Mucosa of descending colon (tissue), 3 donors: ENCODE measurements around the gene LARGE1. TPM values are rescaled to one million over a fixed set of nuclear protein-coding genes. Genes with fewer than 3 reads are reported as not detected.
A peak's percentile ranks its signal among the peaks of the same experiment; 100 is the strongest.

Experiments
- ATAC-seq: fragments of 200-7000 bp; cut with Tn5 transposase; one replicate; pipeline ENCODE4 v1.9.1; 2020; ENCODE audit warnings: mild to moderate bottlenecking, moderate library complexity
- DNase-seq, 3 donors: peaks; one replicate each; pipeline ENCODE4 v3.0.0-alpha.2; 2020
- H3K36me3 ChIP-seq: fragments of 200-600 bp; one replicate; pipeline ENCODE4 v1.8.0; 2021; ENCODE audit warnings: low read depth, mild to moderate bottlenecking
- H3K4me1 ChIP-seq: fragments of 200-600 bp; one replicate; pipeline ENCODE4 v1.8.0; 2021; ENCODE audit warnings: low read depth, mild to moderate bottlenecking
- H3K4me3 ChIP-seq: fragments of 200-600 bp; one replicate; pipeline ENCODE4 v1.8.0; 2021; ENCODE audit warnings: mild to moderate bottlenecking
- H3K9me3 ChIP-seq: fragments of 200-600 bp; one replicate; pipeline ENCODE4 v1.8.0; 2021; ENCODE audit warnings: mild to moderate bottlenecking
- intact Hi-C, 2 donors: fragments of 100-400 bp; cut with DNase I in 1 of 2; cut with micrococcal nuclease in 1 of 2; formaldehyde crosslinking; loops; one replicate each; pipeline versions ENCODE4 v1.11.0 to v1.11.1; 2022; cut with DNase I, micrococcal nuclease
- total RNA-seq, 3 donors: library from RNA; stranded (reverse); fragmentation: NEBNext Ultra II Directional in 2 of 3; extraction: Animal tissue kit (Norgen Biotek cat#: 25700) in 2 of 3; gene quantifications; one replicate each; pipeline versions ENCODE4 v1.2.1 to v1.2.4, GENCODE V29; 2021 to 2023
- TF ChIP-seq, protein P1 (sequence below): fragments of 200-600 bp; IDR thresholded peaks from one replicate; pipeline ENCODE4 v1.8.0; 2022; ENCODE audit warnings: antibody characterized with exemption, mild to moderate bottlenecking
- donor health status: DM: no; HTN: no; CAD: no; lungs with moderate emphysema.
- donor health status: DM: no; HTN: no; CAD: no.
- donor health status: DM: no; HTN: yes; CAD: no.

LARGE1 gene
- total RNA-seq, 3 donors from 2014 or later = 29.3 to 93.8 (median 67.7) TPM

DNA sequence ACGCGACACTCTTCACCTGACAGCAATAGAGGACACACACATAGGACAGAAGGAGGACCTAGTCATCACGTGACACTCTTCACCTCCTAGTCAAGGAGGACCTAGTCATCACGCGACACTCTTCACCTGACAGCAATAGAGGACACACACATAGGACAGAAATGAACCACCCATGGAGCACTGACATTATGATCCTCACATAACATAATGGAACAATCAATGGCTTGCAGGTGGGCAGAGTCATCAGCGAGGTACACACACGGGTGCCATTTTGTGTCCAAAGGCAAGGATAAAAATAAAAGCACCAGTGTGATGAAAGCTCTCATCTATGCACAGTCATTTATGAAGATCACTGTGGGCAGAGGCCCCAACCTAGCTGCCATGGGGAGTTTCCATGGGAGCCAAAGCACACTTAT is 354.7 kb downstream of the LARGE1 start:
- Histone ChIP-seq H3K9me3 (no peaks in the 10 kb centered on the region), H3K36me3 (no peaks in the 10 kb centered on the region), H3K4me1 (peaks cover 8% of the 10 kb centered on the region), H3K4me3 (no peak overlapping the region)
- TF ChIP-seq, protein P1, sequence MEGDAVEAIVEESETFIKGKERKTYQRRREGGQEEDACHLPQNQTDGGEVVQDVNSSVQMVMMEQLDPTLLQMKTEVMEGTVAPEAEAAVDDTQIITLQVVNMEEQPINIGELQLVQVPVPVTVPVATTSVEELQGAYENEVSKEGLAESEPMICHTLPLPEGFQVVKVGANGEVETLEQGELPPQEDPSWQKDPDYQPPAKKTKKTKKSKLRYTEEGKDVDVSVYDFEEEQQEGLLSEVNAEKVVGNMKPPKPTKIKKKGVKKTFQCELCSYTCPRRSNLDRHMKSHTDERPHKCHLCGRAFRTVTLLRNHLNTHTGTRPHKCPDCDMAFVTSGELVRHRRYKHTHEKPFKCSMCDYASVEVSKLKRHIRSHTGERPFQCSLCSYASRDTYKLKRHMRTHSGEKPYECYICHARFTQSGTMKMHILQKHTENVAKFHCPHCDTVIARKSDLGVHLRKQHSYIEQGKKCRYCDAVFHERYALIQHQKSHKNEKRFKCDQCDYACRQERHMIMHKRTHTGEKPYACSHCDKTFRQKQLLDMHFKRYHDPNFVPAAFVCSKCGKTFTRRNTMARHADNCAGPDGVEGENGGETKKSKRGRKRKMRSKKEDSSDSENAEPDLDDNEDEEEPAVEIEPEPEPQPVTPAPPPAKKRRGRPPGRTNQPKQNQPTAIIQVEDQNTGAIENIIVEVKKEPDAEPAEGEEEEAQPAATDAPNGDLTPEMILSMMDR = no peak
- DNase-seq = no peak
- intact Hi-C loops = no loop called here
- ATAC-seq = no peak

DNA sequence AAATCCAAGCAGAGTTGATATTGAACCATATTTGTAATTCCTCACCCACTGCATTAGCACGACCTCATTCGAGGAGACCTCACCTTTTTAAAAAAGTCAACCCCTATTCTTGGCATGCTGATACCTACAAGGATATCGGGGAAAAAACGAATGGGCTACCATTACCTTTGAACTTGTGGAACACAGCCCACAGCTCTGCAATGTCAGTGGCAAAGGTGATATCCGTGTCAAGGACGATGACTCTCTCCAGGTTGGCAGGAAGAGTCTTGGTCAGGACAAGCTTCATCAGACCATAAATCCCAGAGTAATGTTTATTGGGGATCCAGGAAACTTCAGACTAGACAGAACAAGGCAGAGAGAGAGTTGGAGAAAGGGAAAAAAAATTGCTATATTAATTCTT is 355.6 kb downstream of the LARGE1 start:
- DNase-seq (no peak), ATAC-seq (no peak)
- peaks cover 8% of the 10 kb centered on the region for H3K4me1 ChIP-seq
- intact Hi-C loops = no loop called here
- no peaks in the 10 kb centered on the region for H3K36me3 ChIP-seq
- no peak overlapping the region for H3K4me3 ChIP-seq
- H3K9me3 ChIP-seq = no peaks in the 10 kb centered on the region
- TF ChIP-seq, protein P1 = no peak

DNA sequence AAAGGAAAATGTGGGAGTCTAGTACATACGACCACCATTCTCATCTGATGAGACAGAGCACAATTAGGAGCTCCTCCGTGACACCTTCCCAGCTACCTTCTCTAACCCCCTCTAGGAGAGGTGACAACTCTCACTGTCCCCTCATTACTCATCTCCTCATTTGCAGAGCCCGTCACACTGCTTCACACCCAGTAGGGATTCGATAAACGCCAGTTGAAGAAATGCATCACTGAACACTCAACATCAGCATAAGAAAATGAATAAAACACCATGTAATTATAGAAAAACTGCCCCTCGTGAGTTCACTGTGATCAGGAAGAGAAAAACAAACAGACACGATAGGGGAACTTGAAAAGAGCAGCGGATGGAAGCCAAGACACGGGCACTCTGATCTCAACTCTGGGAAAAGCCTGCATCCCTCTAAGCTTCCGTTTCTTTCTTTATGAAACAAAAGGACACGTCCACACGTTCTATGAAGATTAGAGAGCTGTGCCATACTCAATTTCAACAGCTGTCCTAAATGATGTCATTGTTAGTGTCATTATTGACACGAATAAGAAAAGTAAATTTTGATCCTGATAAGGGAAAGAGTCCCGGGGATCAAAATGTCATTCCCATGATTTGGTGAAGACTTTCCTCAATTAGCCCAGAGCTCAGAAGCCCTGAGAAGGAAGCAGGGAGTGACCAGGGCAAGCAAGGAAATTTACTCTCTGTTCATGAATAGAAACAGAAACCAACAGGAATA is 356.9 kb downstream of the LARGE1 start:
- TF ChIP-seq, protein P1 = no peak
- Histone ChIP-seq H3K4me1 (peaks cover 8% of the 10 kb centered on the region), H3K9me3 (no peaks in the 10 kb centered on the region), H3K4me3 (no peak overlapping the region), H3K36me3 (no peaks in the 10 kb centered on the region)
- DNase-seq (no peak), ATAC-seq (peak; percentile 77)
- intact Hi-C loops = no loop called here

- TF ChIP-seq, protein P1 = no peak
- Histone ChIP-seq H3K4me3 (no peak overlapping the region), H3K4me1 (peaks cover 8% of the 10 kb centered on the region), H3K36me3 (no peaks in the 10 kb centered on the region), H3K9me3 (no peaks in the 10 kb centered on the region)
- no peak for ATAC-seq
- no peak for DNase-seq
- intact Hi-C loops = no loop called here
These were observed 357.8 kb downstream of the LARGE1 start for GRCh38 chr22:33562501-33562900.

- no peak for DNase-seq
- intact Hi-C loops = no loop called here
- peak; percentile 67 for ATAC-seq
- no peaks in the 10 kb centered on the region for H3K9me3 ChIP-seq
- H3K36me3 ChIP-seq = no peaks in the 10 kb centered on the region
- H3K4me1 ChIP-seq = peaks cover 8% of the 10 kb centered on the region
- TF ChIP-seq, protein P1 = no peak
- H3K4me3 ChIP-seq = no peak overlapping the region
These were observed 359.0 kb downstream of the LARGE1 start for GRCh38 chr22:33561149-33561807.
